Neural progenitor cell (in vitro differentiated cells): ENCODE data around the gene NME1.

Experiments used
- EZH2 ChIP-seq: fragments of 200-600 bp; sonication (generic); IDR thresholded peaks from 2 replicates; pipeline ENCODE4 v1.6.1; 2017; ENCODE audit warnings: antibody characterized with exemption, mild to moderate bottlenecking, moderate library complexity
- EZH2phosphoT487 ChIP-seq: fragments of 200-600 bp; sonication (generic); IDR thresholded peaks from 2 replicates; pipeline ENCODE4 v1.6.1; 2017; ENCODE audit warnings: antibody characterized with exemption
- TF ChIP-seq, protein P1 (sequence below): fragments of 200-600 bp; sonication (generic); IDR thresholded peaks from 2 replicates; pipeline ENCODE4 v1.5.1; 2017; ENCODE audit warnings: antibody characterized with exemption, mild to moderate bottlenecking

DNA sequence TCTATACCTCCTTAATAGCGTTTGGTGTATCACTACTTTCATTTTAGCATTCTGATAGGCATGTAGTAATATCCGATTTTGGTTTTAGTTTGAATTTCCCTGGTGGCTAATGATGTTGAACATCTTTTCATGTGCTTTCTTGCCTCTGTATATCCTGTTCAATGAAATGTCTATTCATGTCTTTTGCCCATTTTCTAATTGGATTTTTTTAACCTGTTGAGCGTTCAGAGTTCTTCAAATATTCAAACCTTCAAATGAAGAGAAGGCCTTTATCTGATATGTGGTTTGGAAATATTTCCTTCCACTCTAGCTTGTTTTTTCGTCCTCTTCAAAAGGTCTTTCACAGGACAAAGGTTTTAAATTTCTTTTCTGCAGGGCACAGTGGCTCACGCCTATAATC is 2.4 kb upstream of the NME1 start:
- TF ChIP-seq, protein P1, sequence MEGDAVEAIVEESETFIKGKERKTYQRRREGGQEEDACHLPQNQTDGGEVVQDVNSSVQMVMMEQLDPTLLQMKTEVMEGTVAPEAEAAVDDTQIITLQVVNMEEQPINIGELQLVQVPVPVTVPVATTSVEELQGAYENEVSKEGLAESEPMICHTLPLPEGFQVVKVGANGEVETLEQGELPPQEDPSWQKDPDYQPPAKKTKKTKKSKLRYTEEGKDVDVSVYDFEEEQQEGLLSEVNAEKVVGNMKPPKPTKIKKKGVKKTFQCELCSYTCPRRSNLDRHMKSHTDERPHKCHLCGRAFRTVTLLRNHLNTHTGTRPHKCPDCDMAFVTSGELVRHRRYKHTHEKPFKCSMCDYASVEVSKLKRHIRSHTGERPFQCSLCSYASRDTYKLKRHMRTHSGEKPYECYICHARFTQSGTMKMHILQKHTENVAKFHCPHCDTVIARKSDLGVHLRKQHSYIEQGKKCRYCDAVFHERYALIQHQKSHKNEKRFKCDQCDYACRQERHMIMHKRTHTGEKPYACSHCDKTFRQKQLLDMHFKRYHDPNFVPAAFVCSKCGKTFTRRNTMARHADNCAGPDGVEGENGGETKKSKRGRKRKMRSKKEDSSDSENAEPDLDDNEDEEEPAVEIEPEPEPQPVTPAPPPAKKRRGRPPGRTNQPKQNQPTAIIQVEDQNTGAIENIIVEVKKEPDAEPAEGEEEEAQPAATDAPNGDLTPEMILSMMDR, result no peak
- no peak for TF ChIP-seq EZH2phosphoT487
- TF ChIP-seq EZH2, result no peak
